Left lung (tissue), 10 donors: ENCODE measurements around the gene LMX1B. TPM values are rescaled to one million over a fixed set of nuclear protein-coding genes. Genes with fewer than 3 reads are reported as not detected.

Source experiments
- ATAC-seq: fragments of 200-7000 bp; cut with Tn5 transposase; one replicate; pipeline ENCODE4 v1.9.1; 2020; ENCODE audit warnings: moderate library complexity
- DNase-seq, 4 donors: peaks; one replicate each; pipeline ENCODE4 v3.0.0-alpha.2; 2013 to 2020
- H3K27ac ChIP-seq, 2 donors: fragments of 200-600 bp; sonication (generic) in 1 of 2; one replicate each; pipeline versions ENCODE4 v1.5.0 to v1.8.0; 2020 to 2021
- H3K27me3 ChIP-seq, 2 donors: fragments of 200-600 bp; sonication (generic) in 1 of 2; one replicate each; pipeline versions ENCODE4 v1.5.0 to v1.8.0; 2020 to 2021
- H3K36me3 ChIP-seq, 2 donors: fragments of 200-600 bp; sonication (generic) in 1 of 2; one replicate each; pipeline versions ENCODE4 v1.5.0 to v1.8.0; 2020 to 2021
- H3K4me1 ChIP-seq, 2 donors: fragments of 200-600 bp; one replicate each; pipeline ENCODE4 v1.8.0; 2021
- H3K4me3 ChIP-seq, 2 donors: fragments of 200-600 bp; sonication (generic) in 1 of 2; one replicate each; pipeline versions ENCODE4 v1.5.0 to v1.8.0; 2020 to 2021; ENCODE audit warnings: mild to moderate bottlenecking in 1 of 2
- H3K9me3 ChIP-seq, 2 donors: fragments of 200-600 bp; sonication (generic) in 1 of 2; one replicate each; pipeline versions ENCODE4 v1.5.0 to v1.8.0; 2020 to 2021
- CTCF ChIP-seq, 2 donors: fragments of 200-600 bp; sonication (generic) in 1 of 2; IDR thresholded peaks; one replicate each; pipeline versions ENCODE4 v1.5.0 to v1.8.0; 2021; ENCODE audit warnings: antibody characterized with exemption in 2 of 2
- intact Hi-C, 2 donors: fragments of 100-400 bp; cut with DNase I; formaldehyde crosslinking; loops; one replicate each; pipeline versions ENCODE4 v1.11.2 to v1.14.2; 2022
- polyA plus RNA-seq, 6 donors: library from polyadenylated mRNA; unstranded; fragments of 120-200 nt; gene quantifications; one replicate each; pipeline ENCODE4 v1.2.1, GENCODE V29; 2013; ENCODE audit not compliant: insufficient read length in 6 of 6
- total RNA-seq, 2 donors: library from RNA; stranded (reverse); fragmentation: NEBNext Ultra II Directional; extraction: Animal tissue kit (Norgen Biotek cat#: 25700); gene quantifications; one replicate each; pipeline ENCODE4 v1.2.1, GENCODE V29; 2021
- donor health status: DM: no; HTN: yes; CAD: no.
- donor health status: DM: no; HTN: no; CAD: no.

Gene LMX1B
- total and polyA plus RNA-seq, 8 donors, result 0.05 to 0.31 (median 0.20) TPM; not detected in 1

GRCh38 chr9:126688617-126689016 lies 74.9 kb downstream of the LMX1B start:
- no peak for TF ChIP-seq CTCF (IDR thresholded peaks at IDR 0.05)
- Histone ChIP-seq H3K27me3 (peaks cover 26 to 94% of the 10 kb centered on the region in 2 donors), H3K9me3 (no peaks in the 10 kb centered on the region), H3K4me1 (no peaks in the 10 kb centered on the region), H3K27ac (no peak overlapping the region), H3K4me3 (no peak overlapping the region), H3K36me3 (no peaks in the 10 kb centered on the region)
- ATAC-seq, result no peak
- intact Hi-C loops, result no loop called here
- peak in 1 of 4 donors; percentile 17 for DNase-seq

- no peak for TF ChIP-seq CTCF (IDR thresholded peaks at IDR 0.05)
- DNase-seq, result peak in 1 of 4 donors; percentile 63
- H3K27ac ChIP-seq, result no peak overlapping the region
- H3K27me3 ChIP-seq, result peaks cover 20 to 91% of the 10 kb centered on the region in 2 donors
- no peaks in the 10 kb centered on the region for H3K4me1 ChIP-seq
- no peak for ATAC-seq
- intact Hi-C loops, result no loop called here
- no peak overlapping the region for H3K4me3 ChIP-seq
- H3K36me3 ChIP-seq, result no peaks in the 10 kb centered on the region
- H3K9me3 ChIP-seq, result no peaks in the 10 kb centered on the region
Measured at GRCh38 chr9:126689027-126689825, 75.5 kb downstream of the LMX1B start.

GRCh38 chr9:126690431-126691051 lies 76.8 kb downstream of the LMX1B start:
- Histone ChIP-seq H3K4me1 (no peaks in the 10 kb centered on the region), H3K9me3 (no peaks in the 10 kb centered on the region), H3K36me3 (no peaks in the 10 kb centered on the region), H3K27me3 (peaks cover 8 to 86% of the 10 kb centered on the region in 2 donors), H3K27ac (no peak overlapping the region), H3K4me3 (no peak overlapping the region)
- ATAC-seq, result peak; percentile 82
- DNase-seq, result peak in 2 of 4 donors; percentile 36 to 75
- intact Hi-C loops, result no loop called here
- TF ChIP-seq CTCF (IDR thresholded peaks at IDR 0.05), result peak; percentile 33 to 70

GRCh38 chr9:126692041-126692758 lies 78.5 kb downstream of the LMX1B start:
- peak in 1 of 4 donors; percentile 3 for DNase-seq
- ATAC-seq, result no peak
- Histone ChIP-seq H3K9me3 (no peaks in the 10 kb centered on the region), H3K36me3 (no peaks in the 10 kb centered on the region), H3K4me1 (no peaks in the 10 kb centered on the region), H3K27me3 (peaks cover 8 to 83% of the 10 kb centered on the region in 2 donors), H3K27ac (no peak overlapping the region), H3K4me3 (no peak overlapping the region)
- intact Hi-C loops, result no loop called here
- TF ChIP-seq CTCF (IDR thresholded peaks at IDR 0.05), result no peak
